GM12878 (cell line): ENCODE results near the gene SDK2. TPM values are rescaled to one million over a fixed set of nuclear protein-coding genes. Genes with fewer than 3 reads are reported as not detected.

Source experiments
- ATAC-seq: fragments of 200-7000 bp; cut with Tn5 transposase; 3 replicates; pipeline ENCODE4 v1.9.1; 2020; ENCODE audit warnings: mild to moderate bottlenecking, moderate library complexity
- BruUV-seq: library from RNA; stranded (reverse); fragments of 400-500 nt; replicated peaks from 2 replicates; lab custom pipeline; 2021; lab: Mats Ljungman, UMichigan
- CTCF ChIA-PET: fragments of 300-600 bp; sonication (Branson Sonifier 250); formaldehyde crosslinking; extraction: SDS; loops from one replicate; lab custom pipeline; 2021; ENCODE audit warnings: inconsistent platforms; lab: Yijun Ruan, JAX
- POLR2A ChIA-PET: fragments of 350-600 bp; formaldehyde crosslinking; extraction: SDS; loops from one replicate; lab custom pipeline; 2021; ENCODE audit warnings: inconsistent platforms; lab: Charles Lee
- RAD21 ChIA-PET: fragments of 300-600 bp; sonication (Branson Sonifier 250); formaldehyde crosslinking; loops from one replicate; lab custom pipeline; 2023; ENCODE audit warnings: antibody characterized with exemption; ENCODE audit not compliant: unreplicated experiment; lab: Charles Lee
- SMC1A ChIA-PET: fragments of 300-600 bp; sonication (Branson Sonifier 250); formaldehyde crosslinking; loops from one replicate; lab custom pipeline; 2023; ENCODE audit not compliant: unreplicated experiment, uncharacterized antibody; lab: Charles Lee
- DNase-seq: peaks from one replicate; pipeline ENCODE4 v3.0.0-alpha.2; 2011; ENCODE audit warnings: low read depth, low spot score
- FAIRE-seq: peaks from 3 replicates; lab custom pipeline; 2011; peaks lifted over from hg19 to GRCh38; lab: Jason Lieb, UNC
- H2AFZ ChIP-seq: 2 replicates; pipeline ENCODE4 v1.6.0; 2011; ENCODE audit warnings: low read depth, low read length, control low read depth; ENCODE audit not compliant: control insufficient read depth
- H3K27ac ChIP-seq: 2 replicates; pipeline ENCODE4 v1.5.1; 2011; ENCODE audit warnings: control low read depth; ENCODE audit not compliant: control insufficient read depth, insufficient read depth
- H3K27me3 ChIP-seq, 2 experiments: replicated peaks in 1 of 2; 2 replicates each; pipeline versions ENCODE4 v1.6.0 to v1.6.1; 2011; ENCODE audit warnings: low read length in 1 of 2; ENCODE audit not compliant: control insufficient read depth in 2 of 2, insufficient read depth in 2 of 2
- H3K36me3 ChIP-seq, 2 experiments: 2 replicates each; pipeline ENCODE4 v1.5.1; 2011; ENCODE audit warnings: low read length in 1 of 2; ENCODE audit not compliant: control insufficient read depth in 2 of 2, insufficient read depth in 2 of 2
- H3K4me1 ChIP-seq: 2 replicates; pipeline ENCODE4 v1.6.1; 2011; ENCODE audit warnings: mild to moderate bottlenecking, low read length, moderate library complexity, mixed read lengths; ENCODE audit not compliant: control insufficient read depth, insufficient read depth
- H3K4me2 ChIP-seq: 2 replicates; pipeline ENCODE4 v1.6.0; 2011; ENCODE audit warnings: control low read depth; ENCODE audit not compliant: control insufficient read depth, insufficient read depth
- H3K4me3 ChIP-seq: fragments of 200-600 bp; sonication (generic); 2 replicates; pipeline ENCODE4 v1.5.1; 2016
- H3K79me2 ChIP-seq: 2 replicates; pipeline ENCODE4 v1.6.0; 2011; ENCODE audit warnings: low read length; ENCODE audit not compliant: control insufficient read depth, insufficient read depth
- H3K9ac ChIP-seq: 2 replicates; pipeline ENCODE4 v1.8.0; 2011; ENCODE audit warnings: low read length, control low read depth, mixed read lengths; ENCODE audit not compliant: control insufficient read depth, insufficient read depth
- H3K9me3 ChIP-seq: replicated peaks from 3 replicates; pipeline ENCODE4 v1.5.1; 2011; ENCODE audit warnings: mild to moderate bottlenecking, low read length; ENCODE audit not compliant: control insufficient read depth, insufficient read depth
- H4K20me1 ChIP-seq: 2 replicates; pipeline ENCODE4 v1.6.0; 2011; ENCODE audit not compliant: control insufficient read depth, insufficient read depth
- SMAD5 ChIP-seq: IDR thresholded peaks from 2 replicates; pipeline ENCODE4 v1.6.1; 2016; ENCODE audit warnings: antibody characterized with exemption, low read depth
- SRF ChIP-seq, 2 experiments: IDR thresholded peaks; 2 replicates each; pipeline ENCODE4 v1.6.1; 2011; ENCODE audit warnings: low read depth in 2 of 2, low read length in 2 of 2, mild to moderate bottlenecking in 1 of 2, moderate library complexity in 1 of 2
- ZNF384 ChIP-seq: IDR thresholded peaks from 2 replicates; pipeline ENCODE4 v1.6.1; 2012; ENCODE audit warnings: low read depth, mild to moderate bottlenecking, low read length, improper control_type of control experiment, borderline replicate concordance
- WGBS: methylation state at CpG from one replicate; pipeline ENCODE4 v1.1.6; 2016; ENCODE audit warnings: low lambda C conversion rate; ENCODE audit not compliant: insufficient replicate concordance, insufficient coverage; ENCODE audit errors: missing lambda C conversion rate; 5-methylcytosine and 5-hydroxymethylcytosine counted together
- in situ Hi-C: fragments of 300-500 bp; cut with MboI; formaldehyde crosslinking; loops from 9 replicates; pipeline ENCODE4 v1.14.3; 2018; ENCODE audit warnings: mixed read lengths
- intact Hi-C: fragments of 100-400 bp; cut with micrococcal nuclease; formaldehyde crosslinking; loops from one replicate; pipeline ENCODE4 v1.14.2; 2022; ENCODE audit not compliant: unreplicated experiment
- polyA plus RNA-seq, 11 experiments: library from polyadenylated mRNA; depleted of rRNA in 4 of 11; unstranded in 6 of 11; stranded (reverse) in 5 of 11; fragments of >200 nt; fragmentation: Nextera tagmentation in 4 of 11; fragmentation: Illumina TruSeq in 1 of 11; extraction: Ambion mirVana in 4 of 11; extraction: Trizol in 1 of 11; gene quantifications; 1 replicate in 1 of 11; 2 replicates in 10 of 11; pipeline versions ENCODE4 v1.2.1 to v1.2.3, GENCODE V29; 2011 to 2016; ENCODE audit warnings: inconsistent platforms in 2 of 11, missing spikeins in 2 of 11, low read depth in 1 of 11
- total RNA-seq, 4 experiments: library from RNA; depleted of rRNA in 3 of 4; stranded (reverse); fragments of >200 nt in 3 of 4; fragmentation: Illumina TruSeq in 1 of 4; extraction: Trizol in 1 of 4; gene quantifications; 2 replicates each; pipeline versions ENCODE4 v1.2.1 to v1.2.3, GENCODE V29; 2013 to 2021
- TF ChIP-seq, protein P1 (sequence below): fragments of 450-650 bp; formaldehyde crosslinking; IDR thresholded peaks from 2 replicates; pipeline ENCODE4 v1.5.0; 2022; ENCODE audit warnings: mild to moderate bottlenecking, missing genetic modification characterization
- TF ChIP-seq, protein P2 (sequence below): IDR thresholded peaks from 2 replicates; pipeline ENCODE4 v1.6.1; 2012; ENCODE audit warnings: mild to moderate bottlenecking, low read depth, low read length
- TF ChIP-seq, protein P3 (sequence below): IDR thresholded peaks from 2 replicates; pipeline ENCODE4 v1.6.1; 2012; ENCODE audit warnings: low read depth, low read length, improper control_type of control experiment

SDK2 gene
- total and polyA plus RNA-seq, 10 of the 15 experiments (the other 5 are each of a cell fraction or from before 2014, with no cell fraction given), result 0.03 to 0.08 (median 0.03) TPM; not detected in 7

DNA sequence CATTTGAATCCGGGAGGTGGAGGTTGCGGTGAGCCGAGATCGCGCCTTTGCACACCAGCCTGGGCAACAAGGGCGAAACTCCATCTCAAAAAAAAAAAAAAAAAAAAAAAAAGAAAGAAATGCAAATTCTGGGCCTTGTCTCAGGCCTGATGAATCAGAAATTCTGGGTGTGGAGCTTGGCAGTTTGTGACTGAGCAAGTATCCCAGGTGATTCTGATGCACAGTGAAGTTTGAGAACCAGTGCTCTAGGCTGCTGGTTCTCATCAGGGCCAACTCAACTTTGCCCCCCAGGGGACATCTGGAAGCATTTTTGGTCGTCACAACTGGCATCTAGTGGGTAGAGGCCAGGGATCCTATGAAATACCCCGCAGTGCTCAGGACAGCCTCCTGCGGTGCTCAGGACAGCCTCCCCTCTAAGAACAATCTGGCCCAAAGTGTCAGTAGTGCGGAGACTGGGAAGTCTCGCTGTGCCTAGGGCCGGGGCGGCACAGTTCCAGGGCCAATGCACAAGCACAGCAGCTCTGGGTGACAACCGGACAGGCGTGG lies 55.9 kb downstream of the SDK2 start:
- H2AFZ ChIP-seq, result no peak overlapping the region
- no peak overlapping the region for H3K27ac ChIP-seq
- no peak overlapping the region for H3K4me2 ChIP-seq
- 26% methylated on average over 14 of the region's 15 CpGs for WGBS
- no peaks in the 10 kb centered on the region for H3K79me2 ChIP-seq
- DNase-seq (no peak), FAIRE-seq (no peak), ATAC-seq (no peak)
- H3K27me3 ChIP-seq, result peaks cover 0 to 5% of the 10 kb centered on the region in 2 experiments; a peak in 3 of 4 replicates
- no peaks in the 10 kb centered on the region for H3K9me3 ChIP-seq
- RAD21 ChIA-PET, result no interaction called here
- peaks cover 23% of the 10 kb centered on the region for H3K4me1 ChIP-seq
- intact Hi-C loops (no loop called here), in situ Hi-C loops (no loop called here)
- SMC1A ChIA-PET, result no interaction called here
- POLR2A ChIA-PET, result no interaction called here
- CTCF ChIA-PET, result interaction anchor here (0.7 to 3.8 kb wide), 2 partner anchors 122 to 1014 kb away, joined by 10 to 24 read pairs; no protein-coding TSS in a partner anchor
- BruUV-seq, result no TSS peak
- no peak overlapping the region for H3K4me3 ChIP-seq
- H4K20me1 ChIP-seq, result no peaks in the 10 kb centered on the region
- H3K36me3 ChIP-seq, result no peaks in the 10 kb centered on the region
- no peak for TF ChIP-seq SMAD5
- TF ChIP-seq ZNF384, result peak; percentile 72; the same call in 1 of the 2 replicates
- no peak overlapping the region for H3K9ac ChIP-seq

DNA sequence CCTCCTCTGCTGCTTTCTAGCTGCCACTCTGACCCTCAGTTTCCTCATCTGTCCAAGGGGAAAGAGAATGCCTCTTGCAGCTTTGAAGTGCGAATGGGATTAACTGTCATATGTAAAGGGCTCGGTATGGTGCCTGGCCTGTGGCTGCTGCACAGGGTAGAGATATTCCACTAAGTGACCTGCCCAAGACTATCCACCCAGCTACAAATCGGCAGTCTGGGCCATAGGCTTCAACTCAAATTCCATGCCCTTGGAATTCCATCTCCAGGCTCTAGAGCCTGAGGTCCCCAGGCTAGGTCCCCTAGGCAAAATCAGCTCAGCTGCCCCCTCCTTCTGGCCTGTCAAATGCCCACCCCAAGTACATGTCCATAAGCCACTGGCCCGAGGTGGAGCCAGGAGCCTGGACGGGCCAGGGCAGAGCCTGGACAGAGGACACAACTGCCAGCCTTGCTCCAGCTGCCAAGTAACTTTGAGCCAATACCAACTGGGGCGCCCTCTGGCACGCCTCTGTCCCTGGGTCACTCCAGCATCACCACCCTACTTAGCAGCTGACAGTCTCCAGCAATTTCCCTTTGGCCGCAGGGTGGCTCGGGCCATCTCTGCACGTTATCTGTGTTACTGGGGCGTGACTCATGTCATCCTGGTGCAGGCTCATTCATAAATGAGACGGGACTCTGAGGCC lies 57.2 kb downstream of the SDK2 start:
- Histone ChIP-seq H3K79me2 (no peaks in the 10 kb centered on the region), H3K36me3 (no peaks in the 10 kb centered on the region), H3K27ac (no peak overlapping the region), H3K4me2 (no peak overlapping the region), H3K27me3 (peaks cover 0 to 5% of the 10 kb centered on the region in 2 experiments; a peak in 3 of 4 replicates), H2AFZ (no peak overlapping the region), H3K4me1 (peaks cover 18% of the 10 kb centered on the region), H3K9me3 (no peaks in the 10 kb centered on the region), H3K4me3 (no peak overlapping the region), H4K20me1 (no peaks in the 10 kb centered on the region), H3K9ac (no peak overlapping the region)
- no peak for DNase-seq
- POLR2A ChIA-PET, result no interaction called here
- BruUV-seq, result no TSS peak
- CTCF ChIA-PET, result interaction anchor here (3.8 kb wide), 1 partner anchor 123 kb away, joined by 24 read pairs; no protein-coding TSS in a partner anchor
- WGBS, result 42% methylated on average over 12 of the region's 12 CpGs
- RAD21 ChIA-PET, result interaction anchor here (1.3 to 1.6 kb wide), 2 partner anchors 122 to 125 kb away, joined by 3 to 5 read pairs; no protein-coding TSS in a partner anchor
- ATAC-seq, result no peak
- in situ Hi-C loops, result no loop called here
- FAIRE-seq, result no peak
- intact Hi-C loops, result no loop called here
- SMC1A ChIA-PET, result no interaction called here
- TF ChIP-seq, protein P1, sequence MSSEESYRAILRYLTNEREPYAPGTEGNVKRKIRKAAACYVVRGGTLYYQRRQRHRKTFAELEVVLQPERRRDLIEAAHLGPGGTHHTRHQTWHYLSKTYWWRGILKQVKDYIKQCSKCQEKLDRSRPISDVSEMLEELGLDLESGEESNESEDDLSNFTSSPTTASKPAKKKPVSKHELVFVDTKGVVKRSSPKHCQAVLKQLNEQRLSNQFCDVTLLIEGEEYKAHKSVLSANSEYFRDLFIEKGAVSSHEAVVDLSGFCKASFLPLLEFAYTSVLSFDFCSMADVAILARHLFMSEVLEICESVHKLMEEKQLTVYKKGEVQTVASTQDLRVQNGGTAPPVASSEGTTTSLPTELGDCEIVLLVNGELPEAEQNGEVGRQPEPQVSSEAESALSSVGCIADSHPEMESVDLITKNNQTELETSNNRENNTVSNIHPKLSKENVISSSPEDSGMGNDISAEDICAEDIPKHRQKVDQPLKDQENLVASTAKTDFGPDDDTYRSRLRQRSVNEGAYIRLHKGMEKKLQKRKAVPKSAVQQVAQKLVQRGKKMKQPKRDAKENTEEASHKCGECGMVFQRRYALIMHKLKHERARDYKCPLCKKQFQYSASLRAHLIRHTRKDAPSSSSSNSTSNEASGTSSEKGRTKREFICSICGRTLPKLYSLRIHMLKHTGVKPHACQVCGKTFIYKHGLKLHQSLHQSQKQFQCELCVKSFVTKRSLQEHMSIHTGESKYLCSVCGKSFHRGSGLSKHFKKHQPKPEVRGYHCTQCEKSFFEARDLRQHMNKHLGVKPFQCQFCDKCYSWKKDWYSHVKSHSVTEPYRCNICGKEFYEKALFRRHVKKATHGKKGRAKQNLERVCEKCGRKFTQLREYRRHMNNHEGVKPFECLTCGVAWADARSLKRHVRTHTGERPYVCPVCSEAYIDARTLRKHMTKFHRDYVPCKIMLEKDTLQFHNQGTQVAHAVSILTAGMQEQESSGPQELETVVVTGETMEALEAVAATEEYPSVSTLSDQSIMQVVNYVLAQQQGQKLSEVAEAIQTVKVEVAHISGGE (CRISPR knock-in tag), result no peak
- TF ChIP-seq SRF (IDR thresholded peaks at IDR 0.05; ENCODE audit: low read depth in 2 of 2, low read length in 2 of 2), result no peak
- TF ChIP-seq, protein P2, sequence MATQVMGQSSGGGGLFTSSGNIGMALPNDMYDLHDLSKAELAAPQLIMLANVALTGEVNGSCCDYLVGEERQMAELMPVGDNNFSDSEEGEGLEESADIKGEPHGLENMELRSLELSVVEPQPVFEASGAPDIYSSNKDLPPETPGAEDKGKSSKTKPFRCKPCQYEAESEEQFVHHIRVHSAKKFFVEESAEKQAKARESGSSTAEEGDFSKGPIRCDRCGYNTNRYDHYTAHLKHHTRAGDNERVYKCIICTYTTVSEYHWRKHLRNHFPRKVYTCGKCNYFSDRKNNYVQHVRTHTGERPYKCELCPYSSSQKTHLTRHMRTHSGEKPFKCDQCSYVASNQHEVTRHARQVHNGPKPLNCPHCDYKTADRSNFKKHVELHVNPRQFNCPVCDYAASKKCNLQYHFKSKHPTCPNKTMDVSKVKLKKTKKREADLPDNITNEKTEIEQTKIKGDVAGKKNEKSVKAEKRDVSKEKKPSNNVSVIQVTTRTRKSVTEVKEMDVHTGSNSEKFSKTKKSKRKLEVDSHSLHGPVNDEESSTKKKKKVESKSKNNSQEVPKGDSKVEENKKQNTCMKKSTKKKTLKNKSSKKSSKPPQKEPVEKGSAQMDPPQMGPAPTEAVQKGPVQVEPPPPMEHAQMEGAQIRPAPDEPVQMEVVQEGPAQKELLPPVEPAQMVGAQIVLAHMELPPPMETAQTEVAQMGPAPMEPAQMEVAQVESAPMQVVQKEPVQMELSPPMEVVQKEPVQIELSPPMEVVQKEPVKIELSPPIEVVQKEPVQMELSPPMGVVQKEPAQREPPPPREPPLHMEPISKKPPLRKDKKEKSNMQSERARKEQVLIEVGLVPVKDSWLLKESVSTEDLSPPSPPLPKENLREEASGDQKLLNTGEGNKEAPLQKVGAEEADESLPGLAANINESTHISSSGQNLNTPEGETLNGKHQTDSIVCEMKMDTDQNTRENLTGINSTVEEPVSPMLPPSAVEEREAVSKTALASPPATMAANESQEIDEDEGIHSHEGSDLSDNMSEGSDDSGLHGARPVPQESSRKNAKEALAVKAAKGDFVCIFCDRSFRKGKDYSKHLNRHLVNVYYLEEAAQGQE, result no peak
- TF ChIP-seq, protein P3, sequence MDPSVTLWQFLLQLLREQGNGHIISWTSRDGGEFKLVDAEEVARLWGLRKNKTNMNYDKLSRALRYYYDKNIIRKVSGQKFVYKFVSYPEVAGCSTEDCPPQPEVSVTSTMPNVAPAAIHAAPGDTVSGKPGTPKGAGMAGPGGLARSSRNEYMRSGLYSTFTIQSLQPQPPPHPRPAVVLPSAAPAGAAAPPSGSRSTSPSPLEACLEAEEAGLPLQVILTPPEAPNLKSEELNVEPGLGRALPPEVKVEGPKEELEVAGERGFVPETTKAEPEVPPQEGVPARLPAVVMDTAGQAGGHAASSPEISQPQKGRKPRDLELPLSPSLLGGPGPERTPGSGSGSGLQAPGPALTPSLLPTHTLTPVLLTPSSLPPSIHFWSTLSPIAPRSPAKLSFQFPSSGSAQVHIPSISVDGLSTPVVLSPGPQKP, result no peak
